Measurements from ENCODE around the gene IL26.
A peak's percentile ranks its signal among the peaks of the same experiment; 100 is the strongest.
"Not testable (repeated sequence)": the region's sequence is repeated elsewhere in the genome, so short reads cannot be mapped to it uniquely, and the experiment has no call there.

The IL26 gene

DNA sequence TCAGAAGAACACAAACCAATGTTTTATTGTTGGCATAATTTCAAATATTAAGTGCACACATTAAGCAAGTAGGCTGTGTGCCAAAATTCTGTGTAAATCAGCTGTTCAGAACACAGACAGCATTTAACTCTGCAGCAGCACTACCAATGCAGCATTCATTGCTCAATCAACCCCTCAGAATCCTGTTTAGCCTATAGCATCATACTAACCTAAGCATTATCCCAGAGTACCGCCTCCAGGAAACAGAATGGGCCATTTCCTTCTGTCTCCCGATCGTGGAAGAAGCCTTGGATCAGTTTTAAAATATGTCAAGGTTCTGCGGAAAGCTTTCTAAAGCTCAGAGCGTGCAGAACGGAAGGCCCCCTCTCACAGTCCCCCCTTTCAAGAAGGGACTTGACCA lies 3.3 kb downstream of the IL26 start:
- DNase-seq (ENCODE audit: low read depth) = no peak
- TF ChIP-seq CTCF (conservative IDR thresholded peaks at IDR 0.05; ENCODE audit: low read depth, low read length) = no peak
- H3K4me3 ChIP-seq (ENCODE audit: low read length) = peak overlapping the region; percentile 27

DNA sequence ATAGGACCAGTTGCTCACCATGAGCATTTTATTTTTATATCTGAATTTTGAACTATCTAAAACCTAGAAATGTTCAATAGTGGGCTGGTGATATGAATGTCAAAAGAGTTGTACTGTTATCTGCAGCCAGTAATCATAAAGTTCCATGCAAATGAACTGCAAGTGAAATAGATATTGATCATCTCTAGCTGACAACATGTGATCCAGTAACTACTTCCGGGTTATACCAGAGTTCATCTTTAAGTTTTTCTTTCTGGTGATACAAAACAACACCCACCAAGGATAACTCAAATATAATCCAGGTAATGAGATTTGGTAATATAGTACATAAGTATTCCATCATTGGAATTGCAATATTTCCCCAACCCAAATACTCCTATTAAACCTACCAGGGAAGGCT lies 4.1 kb downstream of the IL26 start:
- DNase-seq (ENCODE audit: low read depth) = no peak
- TF ChIP-seq CTCF (conservative IDR thresholded peaks at IDR 0.05; ENCODE audit: low read depth, low read length) = no peak
- no peak overlapping the region for H3K4me3 ChIP-seq (ENCODE audit: low read length)

DNA sequence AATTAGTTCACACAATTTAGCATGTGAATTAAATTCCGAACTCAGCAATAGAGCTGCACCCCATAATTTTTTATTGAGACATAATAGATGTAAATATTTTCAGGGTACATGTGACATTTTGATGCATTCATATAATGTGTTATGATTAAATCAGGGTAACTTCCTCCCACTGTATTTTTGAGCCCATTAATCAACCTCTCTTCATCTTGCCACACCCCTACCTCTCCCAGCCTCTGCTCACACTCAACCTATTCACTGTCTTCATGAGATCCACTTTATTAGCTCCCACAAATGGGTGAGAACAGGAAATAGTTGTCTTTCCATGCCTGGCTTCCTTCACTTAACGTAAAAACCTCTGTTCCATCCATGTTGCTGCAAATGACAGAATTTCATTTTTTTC lies 14.7 kb downstream of the IL26 start:
- DNase-seq (ENCODE audit: low read depth) = no peak
- no peak for TF ChIP-seq CTCF (conservative IDR thresholded peaks at IDR 0.05; ENCODE audit: low read depth, low read length)

GRCh38 chr12:68209048-68209728 lies 16.4 kb downstream of the IL26 start:
- not testable (repeated sequence) for DNase-seq (ENCODE audit: low read depth); H3K4me3 ChIP-seq (ENCODE audit: low read length)

More for the DNA sequence above, 14.7 kb downstream of the IL26 start:
- H3K4me3 ChIP-seq (ENCODE audit: low read length) = no peak overlapping the region

GRCh38 chr12:68207276-68207675 lies 18.3 kb downstream of the IL26 start:
- DNase-seq (ENCODE audit: low read depth) = no peak
- no peak overlapping the region for H3K4me3 ChIP-seq (ENCODE audit: low read length)
- TF ChIP-seq CTCF (conservative IDR thresholded peaks at IDR 0.05; ENCODE audit: low read depth, low read length) = no peak

GRCh38 chr12:68206446-68206845 lies 19.2 kb downstream of the IL26 start:
- no peak for DNase-seq (ENCODE audit: low read depth)
- no peak for TF ChIP-seq CTCF (conservative IDR thresholded peaks at IDR 0.05; ENCODE audit: low read depth, low read length)
- no peak overlapping the region for H3K4me3 ChIP-seq (ENCODE audit: low read length)

DNA sequence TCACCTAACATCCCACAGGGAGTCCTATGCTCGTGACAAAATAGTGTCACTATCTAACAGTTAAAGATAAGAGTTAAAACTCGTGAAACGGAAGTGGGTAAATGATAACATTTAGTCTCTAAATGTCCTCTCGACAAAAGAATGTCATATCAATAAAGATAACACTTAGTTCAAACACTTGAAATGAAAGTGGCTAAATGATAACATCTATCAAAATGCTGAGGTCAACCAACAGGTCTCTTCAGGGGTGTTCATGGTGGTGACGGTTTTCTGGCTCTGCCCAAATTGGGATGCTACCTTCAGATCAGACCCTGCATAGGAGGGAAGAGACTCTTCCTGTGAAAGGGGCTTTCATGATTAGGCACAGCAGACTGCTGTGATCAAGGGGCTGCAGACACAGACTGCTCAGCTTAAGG lies 22.1 kb downstream of the IL26 start:
- TF ChIP-seq CTCF (conservative IDR thresholded peaks at IDR 0.05; ENCODE audit: low read depth, low read length) = no peak
- H3K4me3 ChIP-seq (ENCODE audit: low read length) = no peak overlapping the region
- DNase-seq (ENCODE audit: low read depth) = no peak

Measured in retinal pigment epithelial cell (primary cell).